Gastroesophageal sphincter (tissue), 3 donors: ENCODE data around the gene FHOD3.

Experiments
- EP300 ChIP-seq: sonication (generic); formaldehyde crosslinking; IDR thresholded peaks from one replicate; pipeline ENCODE4 v1.6.1; 2017; ENCODE audit warnings: antibody characterized with exemption, mild to moderate bottlenecking
- POLR2A ChIP-seq, 2 donors: fragments of 450-650 bp; IDR thresholded peaks; one replicate each; pipeline ENCODE4 v1.6.1; 2017; ENCODE audit warnings: antibody characterized with exemption in 2 of 2, mild to moderate bottlenecking in 2 of 2, moderate library complexity in 1 of 2
- POLR2AphosphoS5 ChIP-seq: sonication (generic); formaldehyde crosslinking; IDR thresholded peaks from one replicate; pipeline ENCODE4 v1.6.1; 2017; ENCODE audit warnings: antibody characterized with exemption
- TF ChIP-seq, protein P1 (sequence below), 4 experiments: fragments of 200-600 bp in 2 of 4; fragments of 450-650 bp in 2 of 4; sonication (generic) in 1 of 4; IDR thresholded peaks; one replicate each; pipeline ENCODE4 v1.5.1; 2017 to 2019; ENCODE audit warnings: antibody characterized with exemption in 4 of 4, mild to moderate bottlenecking in 2 of 4, moderate library complexity in 2 of 4

DNA sequence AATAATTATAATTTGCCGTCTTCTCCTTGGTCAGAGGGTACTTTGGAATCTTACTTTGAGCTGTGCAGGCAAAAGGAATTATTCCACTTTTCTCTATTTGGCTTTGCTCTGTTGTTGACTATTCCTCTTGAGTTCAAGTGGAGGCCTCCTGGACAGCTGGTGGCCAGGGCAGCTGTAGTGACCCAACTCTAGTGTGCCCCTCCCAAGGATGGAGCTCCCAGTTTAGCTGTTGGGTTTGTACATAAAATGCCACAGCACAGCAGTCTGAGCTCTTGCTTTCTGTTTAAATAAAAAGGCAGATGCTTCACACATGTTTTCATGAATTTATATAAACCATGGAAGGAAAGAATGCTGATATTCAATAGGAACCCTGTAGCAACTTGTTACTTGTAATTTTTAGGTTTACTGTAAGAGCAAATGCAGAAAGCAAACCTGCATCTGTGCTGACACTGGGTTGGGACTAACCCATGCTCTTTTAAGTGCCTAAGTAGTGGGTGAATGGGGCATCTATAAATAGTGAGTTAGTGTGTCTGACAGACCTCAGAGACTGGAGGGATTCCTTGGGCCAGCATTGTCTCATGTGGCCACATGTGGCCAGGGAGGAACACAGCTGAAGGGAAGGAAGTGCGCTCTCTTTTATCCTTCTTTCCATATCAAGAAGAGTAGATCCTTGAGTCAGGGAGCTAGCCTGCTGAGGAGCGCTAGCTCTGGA lies 121.8 kb downstream of the FHOD3 start:
- TF ChIP-seq, protein P1, sequence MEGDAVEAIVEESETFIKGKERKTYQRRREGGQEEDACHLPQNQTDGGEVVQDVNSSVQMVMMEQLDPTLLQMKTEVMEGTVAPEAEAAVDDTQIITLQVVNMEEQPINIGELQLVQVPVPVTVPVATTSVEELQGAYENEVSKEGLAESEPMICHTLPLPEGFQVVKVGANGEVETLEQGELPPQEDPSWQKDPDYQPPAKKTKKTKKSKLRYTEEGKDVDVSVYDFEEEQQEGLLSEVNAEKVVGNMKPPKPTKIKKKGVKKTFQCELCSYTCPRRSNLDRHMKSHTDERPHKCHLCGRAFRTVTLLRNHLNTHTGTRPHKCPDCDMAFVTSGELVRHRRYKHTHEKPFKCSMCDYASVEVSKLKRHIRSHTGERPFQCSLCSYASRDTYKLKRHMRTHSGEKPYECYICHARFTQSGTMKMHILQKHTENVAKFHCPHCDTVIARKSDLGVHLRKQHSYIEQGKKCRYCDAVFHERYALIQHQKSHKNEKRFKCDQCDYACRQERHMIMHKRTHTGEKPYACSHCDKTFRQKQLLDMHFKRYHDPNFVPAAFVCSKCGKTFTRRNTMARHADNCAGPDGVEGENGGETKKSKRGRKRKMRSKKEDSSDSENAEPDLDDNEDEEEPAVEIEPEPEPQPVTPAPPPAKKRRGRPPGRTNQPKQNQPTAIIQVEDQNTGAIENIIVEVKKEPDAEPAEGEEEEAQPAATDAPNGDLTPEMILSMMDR (IDR thresholded peaks at IDR 0.05): no peak
- TF ChIP-seq EP300: no peak
- TF ChIP-seq POLR2A (IDR thresholded peaks at IDR 0.05): no peak
- TF ChIP-seq POLR2AphosphoS5: no peak
